DND-41 (cell line): Measurements from ENCODE around the gene SPTY2D1.

Experiments
- ATAC-seq: fragments of 200-7000 bp; cut with Tn5 transposase; 3 replicates; pipeline ENCODE4 v1.9.1; 2021; ENCODE audit warnings: low read depth; ENCODE audit not compliant: insufficient read depth
- DNase-seq: peaks from one replicate; pipeline ENCODE4 v3.0.0-alpha.2; 2020
- H2AFZ ChIP-seq: 2 replicates; pipeline ENCODE4 v1.6.0; 2012; ENCODE audit warnings: low read depth, low read length
- H3K27ac ChIP-seq: 2 replicates; pipeline ENCODE4 v1.5.1; 2012; ENCODE audit warnings: low read length, inconsistent platforms
- H3K27me3 ChIP-seq: fragments of 200-600 bp; sonication (generic); 2 replicates; pipeline ENCODE4 v1.6.0; 2012; ENCODE audit warnings: low read length, mild to moderate bottlenecking, inconsistent platforms; ENCODE audit not compliant: insufficient read depth, poor library complexity
- H3K36me3 ChIP-seq: 2 replicates; pipeline ENCODE4 v1.5.1; 2012; ENCODE audit warnings: low read length, inconsistent platforms; ENCODE audit not compliant: insufficient read depth
- H3K4me1 ChIP-seq: 2 replicates; pipeline ENCODE4 v1.5.1; 2012; ENCODE audit warnings: mild to moderate bottlenecking, low read length; ENCODE audit not compliant: insufficient read depth
- H3K4me2 ChIP-seq: 2 replicates; pipeline ENCODE4 v1.6.0; 2012; ENCODE audit warnings: mild to moderate bottlenecking, moderate library complexity, low read length, inconsistent platforms; ENCODE audit not compliant: insufficient read depth
- H3K4me3 ChIP-seq, 2 experiments: fragments of 200-600 bp in 1 of 2; shearing (Covaris generic) in 1 of 2; 2 replicates each; pipeline ENCODE4 v1.5.1; 2012 to 2016; ENCODE audit warnings: inconsistent platforms in 2 of 2, low read length in 2 of 2, mild to moderate bottlenecking in 2 of 2, low read depth in 1 of 2, moderate library complexity in 1 of 2
- H3K79me2 ChIP-seq: 2 replicates; pipeline ENCODE4 v1.6.0; 2012; ENCODE audit warnings: low read length, inconsistent platforms; ENCODE audit not compliant: insufficient read depth
- H3K9ac ChIP-seq: 2 replicates; pipeline ENCODE4 v1.6.0; 2012; ENCODE audit warnings: low read depth, mild to moderate bottlenecking, inconsistent platforms, low read length, moderate library complexity
- H3K9me3 ChIP-seq: 2 replicates; pipeline ENCODE4 v1.5.1; 2012; ENCODE audit warnings: low read length, moderate library complexity, mild to moderate bottlenecking, inconsistent platforms; ENCODE audit not compliant: insufficient read depth, severe bottlenecking
- H4K20me1 ChIP-seq: 2 replicates; pipeline ENCODE4 v1.6.0; 2012; ENCODE audit warnings: low read length; ENCODE audit not compliant: insufficient read depth
- CTCF ChIP-seq: IDR thresholded peaks from 2 replicates; pipeline ENCODE4 v1.5.1; 2012; ENCODE audit warnings: borderline replicate concordance, low read length, moderate library complexity, mild to moderate bottlenecking; ENCODE audit not compliant: poor library complexity, severe bottlenecking; ENCODE audit errors: extremely low read depth
- EZH2 ChIP-seq: IDR thresholded peaks from 3 replicates; pipeline ENCODE4 v1.6.1; 2012; ENCODE audit warnings: borderline replicate concordance, low read depth, mild to moderate bottlenecking, moderate library complexity, low read length, inconsistent platforms; ENCODE audit not compliant: severe bottlenecking

The SPTY2D1 gene

GRCh38 chr11:18588297-18589252 is 45.6 kb downstream of the SPTY2D1 start, which contains the start of gene UEVLD:
TSS of gene UEVLD (minus strand) at chr11:18588734. CDS start at chr11:18588654, 80 bp downstream.
- Histone ChIP-seq H3K27ac (peak within 1 kb of the TSS; percentile 67), H3K27me3 (no peaks in the 10 kb centered on the region), H3K9ac (peak within 1 kb of the TSS; percentile 70), H3K36me3 (no peaks in the 10 kb centered on the region), H2AFZ (peak within 1 kb of the TSS; percentile 81), H4K20me1 (no peaks in the 10 kb centered on the region), H3K79me2 (peaks cover 8% of the 10 kb centered on the region; the same call in 1 of the 2 replicates), H3K4me3 (peak within 1 kb of the TSS; percentile 56 to 86), H3K4me2 (peak within 1 kb of the TSS; percentile 77), H3K4me1 (peaks cover 24% of the 10 kb centered on the region), H3K9me3 (no peaks in the 10 kb centered on the region)
- TF ChIP-seq EZH2 (no peak), CTCF (no peak)
- peak; percentile 75 for DNase-seq
- peak; percentile 71 for ATAC-seq

- Histone ChIP-seq H3K4me2 (no peak overlapping the region), H3K4me1 (peaks cover 2% of the 10 kb centered on the region; the same call in 1 of the 2 replicates), H3K36me3 (peaks cover 4% of the 10 kb centered on the region; the same call in 1 of the 2 replicates), H4K20me1 (no peaks in the 10 kb centered on the region), H3K9me3 (no peaks in the 10 kb centered on the region), H3K79me2 (no peaks in the 10 kb centered on the region), H3K9ac (no peak overlapping the region), H3K27ac (no peak overlapping the region), H2AFZ (no peak overlapping the region), H3K4me3 (no peak overlapping the region), H3K27me3 (no peaks in the 10 kb centered on the region)
- ATAC-seq (no peak), DNase-seq (no peak)
- TF ChIP-seq CTCF (no peak), EZH2 (no peak)
These were observed 52.3 kb downstream of the SPTY2D1 start for GRCh38 chr11:18581825-18582224.

GRCh38 chr11:18580113-18580766 is 53.9 kb downstream of the SPTY2D1 start:
- H3K4me1 ChIP-seq: no peaks in the 10 kb centered on the region
- H3K4me2 ChIP-seq: no peak overlapping the region
- no peak for ATAC-seq

More at GRCh38 chr11:18580113-18580766, 53.9 kb downstream of the SPTY2D1 start:
- TF ChIP-seq CTCF (no peak), EZH2 (no peak)
- peaks cover 4% of the 10 kb centered on the region; the same call in 1 of the 2 replicates for H3K36me3 ChIP-seq
- no peak overlapping the region for H3K9ac ChIP-seq
- H3K27me3 ChIP-seq: no peaks in the 10 kb centered on the region
- no peaks in the 10 kb centered on the region for H3K79me2 ChIP-seq
- DNase-seq: no peak
- H2AFZ ChIP-seq: no peak overlapping the region
- no peaks in the 10 kb centered on the region for H3K9me3 ChIP-seq
- H4K20me1 ChIP-seq: no peaks in the 10 kb centered on the region
- no peak overlapping the region for H3K27ac ChIP-seq
- H3K4me3 ChIP-seq: no peak overlapping the region
